OCI-LY1 (cell line): ENCODE measurements around the gene ASF1B.

ENCODE experiments used
- H2AFZ ChIP-seq: fragments of 200-600 bp; sonication (generic), shearing (Covaris generic); 2 replicates; pipeline ENCODE4 v1.6.0; 2014; ENCODE audit warnings: antibody characterized with exemption, mild to moderate bottlenecking, low read length
- H3F3A ChIP-seq: fragments of 200-600 bp; sonication (generic), shearing (Covaris generic); 2 replicates; pipeline ENCODE4 v1.6.0; 2014; ENCODE audit warnings: mild to moderate bottlenecking, antibody characterized with exemption, low read length, moderate library complexity; ENCODE audit not compliant: insufficient read depth
- H3K27ac ChIP-seq: fragments of 200-600 bp; sonication (generic); 2 replicates; pipeline ENCODE4 v1.5.1; 2014; ENCODE audit warnings: low read length, mixed run types, mild to moderate bottlenecking, low read depth; ENCODE audit not compliant: poor library complexity, severe bottlenecking
- H3K27me3 ChIP-seq: fragments of 200-600 bp; sonication (generic); 2 replicates; pipeline ENCODE4 v1.6.0; 2014; ENCODE audit warnings: antibody characterized with exemption, mild to moderate bottlenecking, low read length, moderate library complexity; ENCODE audit not compliant: insufficient read depth
- H3K36me3 ChIP-seq: fragments of 200-600 bp; sonication (generic); 2 replicates; pipeline ENCODE4 v1.6.1; 2014; ENCODE audit warnings: mild to moderate bottlenecking, antibody characterized with exemption, low read length, moderate library complexity, mixed read lengths; ENCODE audit not compliant: insufficient read depth
- H3K4me1 ChIP-seq: fragments of 200-600 bp; sonication (generic); 2 replicates; pipeline ENCODE4 v1.5.1; 2014; ENCODE audit warnings: mild to moderate bottlenecking, low read length, moderate library complexity; ENCODE audit not compliant: insufficient read depth, severe bottlenecking
- H3K4me2 ChIP-seq: fragments of 200-600 bp; sonication (generic), shearing (Covaris generic); 2 replicates; pipeline ENCODE4 v1.6.1; 2014; ENCODE audit warnings: low read length
- H3K4me3 ChIP-seq: fragments of 200-600 bp; sonication (generic); 2 replicates; pipeline ENCODE4 v1.5.1; 2014; ENCODE audit warnings: low read length, low read depth, mild to moderate bottlenecking, mixed read lengths; ENCODE audit not compliant: poor library complexity, severe bottlenecking
- H3K79me2 ChIP-seq: fragments of 200-600 bp; shearing (Covaris generic); 2 replicates; pipeline ENCODE4 v1.6.1; 2016; ENCODE audit warnings: mixed run types, low read length, mixed read lengths; ENCODE audit not compliant: insufficient read depth
- H3K9ac ChIP-seq: fragments of 200-600 bp; sonication (generic), shearing (Covaris generic); 2 replicates; pipeline ENCODE4 v1.6.1; 2014; ENCODE audit warnings: mild to moderate bottlenecking, low read length, mixed read lengths
- H3K9me2 ChIP-seq: fragments of 200-600 bp; sonication (generic), shearing (Covaris generic); 2 replicates; pipeline ENCODE4 v1.6.1; 2014; ENCODE audit warnings: low read depth, mild to moderate bottlenecking, low read length, mixed read lengths
- H3K9me3 ChIP-seq: fragments of 200-600 bp; shearing (Covaris generic); 2 replicates; pipeline ENCODE4 v1.6.1; 2014; ENCODE audit warnings: low read length, mixed read lengths
- H4K20me1 ChIP-seq: fragments of 200-600 bp; sonication (generic), shearing (Covaris generic); 2 replicates; pipeline ENCODE4 v1.6.0; 2016; ENCODE audit warnings: mild to moderate bottlenecking, low read length; ENCODE audit not compliant: insufficient read depth
- CTCF ChIP-seq: fragments of 200-600 bp; sonication (generic), shearing (Covaris generic); IDR thresholded peaks from 2 replicates; pipeline ENCODE4 v1.5.1; 2017; ENCODE audit warnings: mild to moderate bottlenecking, antibody characterized with exemption, low read length, moderate library complexity, mixed read lengths
- EZH2 ChIP-seq: fragments of 200-600 bp; sonication (generic), shearing (Covaris generic); IDR thresholded peaks from 2 replicates; pipeline ENCODE4 v1.8.0; 2017; ENCODE audit warnings: borderline replicate concordance, mixed run types, mild to moderate bottlenecking, antibody characterized with exemption, low read length, moderate library complexity, mixed read lengths

Gene ASF1B

GRCh38 chr19:14097532-14098151, 38.7 kb downstream of the ASF1B start:
- Histone ChIP-seq H3K27ac (no peak overlapping the region), H3K36me3 (peaks cover 44% of the 10 kb centered on the region), H3K4me3 (no peak overlapping the region), H4K20me1 (no peaks in the 10 kb centered on the region), H3K27me3 (no peaks in the 10 kb centered on the region), H3K9me2 (no peaks in the 10 kb centered on the region), H3K79me2 (no peaks in the 10 kb centered on the region), H3K9me3 (peaks cover 7% of the 10 kb centered on the region), H3K4me1 (no peaks in the 10 kb centered on the region), H3K4me2 (no peak overlapping the region), H2AFZ (no peak overlapping the region), H3K9ac (no peak overlapping the region), H3F3A (no peaks in the 10 kb centered on the region)
- TF ChIP-seq EZH2 (no peak), CTCF (no peak)

GRCh38 chr19:14096272-14096992, 40.0 kb downstream of the ASF1B start:
- H3K4me1 ChIP-seq, result peaks cover 9% of the 10 kb centered on the region
- H3K36me3 ChIP-seq, result peaks cover 35% of the 10 kb centered on the region

GRCh38 chr19:14094854-14095253, 41.5 kb downstream of the ASF1B start:
- H3K9me3 ChIP-seq, result peaks cover 7% of the 10 kb centered on the region
- H3K4me2 ChIP-seq, result no peak overlapping the region
- H3K4me3 ChIP-seq, result no peak overlapping the region
- H3K27me3 ChIP-seq, result no peaks in the 10 kb centered on the region
- H3K36me3 ChIP-seq, result peaks cover 21% of the 10 kb centered on the region
- H3K9ac ChIP-seq, result no peak overlapping the region
- no peak overlapping the region for H2AFZ ChIP-seq
- TF ChIP-seq CTCF (no peak), EZH2 (no peak)
- no peak overlapping the region for H3K27ac ChIP-seq
- H3F3A ChIP-seq, result no peaks in the 10 kb centered on the region
- no peaks in the 10 kb centered on the region for H3K9me2 ChIP-seq
- H3K79me2 ChIP-seq, result no peaks in the 10 kb centered on the region
- peaks cover 11% of the 10 kb centered on the region for H3K4me1 ChIP-seq
- no peaks in the 10 kb centered on the region for H4K20me1 ChIP-seq

More at GRCh38 chr19:14096272-14096992, 40.0 kb downstream of the ASF1B start:
- H3K9me3 ChIP-seq, result peaks cover 7% of the 10 kb centered on the region
- H3K9ac ChIP-seq, result no peak overlapping the region
- no peaks in the 10 kb centered on the region for H3K27me3 ChIP-seq
- H2AFZ ChIP-seq, result no peak overlapping the region
- H3K27ac ChIP-seq, result no peak overlapping the region
- no peaks in the 10 kb centered on the region for H4K20me1 ChIP-seq
- no peak overlapping the region for H3K4me2 ChIP-seq
- H3K79me2 ChIP-seq, result no peaks in the 10 kb centered on the region
- H3K4me3 ChIP-seq, result no peak overlapping the region
- no peaks in the 10 kb centered on the region for H3F3A ChIP-seq
- no peaks in the 10 kb centered on the region for H3K9me2 ChIP-seq
- TF ChIP-seq EZH2, result no peak
- no peak for TF ChIP-seq CTCF
